ENCODE data around the gene MOBP.

MOBP gene

DNA sequence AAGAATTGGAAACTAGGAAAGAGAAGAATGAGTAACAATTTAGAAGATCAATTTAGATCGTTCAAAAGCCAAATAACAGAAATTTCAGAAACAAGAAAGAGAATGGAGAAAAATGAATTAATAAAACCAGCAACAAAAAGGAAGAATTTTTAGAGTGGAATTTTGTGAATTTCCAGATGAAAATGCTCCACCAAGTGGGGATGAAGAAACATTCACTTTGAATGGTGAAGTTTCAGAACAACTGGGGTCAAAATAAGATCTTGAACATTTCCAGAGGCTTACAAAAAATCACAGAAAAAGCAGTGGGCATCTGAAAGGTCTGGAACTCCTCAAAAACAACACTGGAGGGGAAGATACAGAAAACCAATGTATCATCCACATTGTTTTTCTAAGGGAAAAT, 4.2 kb upstream of the MOBP start:
- H3K4me3 ChIP-seq (replicated peaks in 1 of 2; ENCODE audit: low read depth in 2 of 2, low read length in 2 of 2): no peak overlapping the region
- no peak for DNase-seq (ENCODE audit: low read depth in 2 of 2)
- TF ChIP-seq, protein P1, sequence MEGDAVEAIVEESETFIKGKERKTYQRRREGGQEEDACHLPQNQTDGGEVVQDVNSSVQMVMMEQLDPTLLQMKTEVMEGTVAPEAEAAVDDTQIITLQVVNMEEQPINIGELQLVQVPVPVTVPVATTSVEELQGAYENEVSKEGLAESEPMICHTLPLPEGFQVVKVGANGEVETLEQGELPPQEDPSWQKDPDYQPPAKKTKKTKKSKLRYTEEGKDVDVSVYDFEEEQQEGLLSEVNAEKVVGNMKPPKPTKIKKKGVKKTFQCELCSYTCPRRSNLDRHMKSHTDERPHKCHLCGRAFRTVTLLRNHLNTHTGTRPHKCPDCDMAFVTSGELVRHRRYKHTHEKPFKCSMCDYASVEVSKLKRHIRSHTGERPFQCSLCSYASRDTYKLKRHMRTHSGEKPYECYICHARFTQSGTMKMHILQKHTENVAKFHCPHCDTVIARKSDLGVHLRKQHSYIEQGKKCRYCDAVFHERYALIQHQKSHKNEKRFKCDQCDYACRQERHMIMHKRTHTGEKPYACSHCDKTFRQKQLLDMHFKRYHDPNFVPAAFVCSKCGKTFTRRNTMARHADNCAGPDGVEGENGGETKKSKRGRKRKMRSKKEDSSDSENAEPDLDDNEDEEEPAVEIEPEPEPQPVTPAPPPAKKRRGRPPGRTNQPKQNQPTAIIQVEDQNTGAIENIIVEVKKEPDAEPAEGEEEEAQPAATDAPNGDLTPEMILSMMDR (IDR thresholded peaks at IDR 0.05; ENCODE audit: low read depth, low read length): no peak

DNA sequence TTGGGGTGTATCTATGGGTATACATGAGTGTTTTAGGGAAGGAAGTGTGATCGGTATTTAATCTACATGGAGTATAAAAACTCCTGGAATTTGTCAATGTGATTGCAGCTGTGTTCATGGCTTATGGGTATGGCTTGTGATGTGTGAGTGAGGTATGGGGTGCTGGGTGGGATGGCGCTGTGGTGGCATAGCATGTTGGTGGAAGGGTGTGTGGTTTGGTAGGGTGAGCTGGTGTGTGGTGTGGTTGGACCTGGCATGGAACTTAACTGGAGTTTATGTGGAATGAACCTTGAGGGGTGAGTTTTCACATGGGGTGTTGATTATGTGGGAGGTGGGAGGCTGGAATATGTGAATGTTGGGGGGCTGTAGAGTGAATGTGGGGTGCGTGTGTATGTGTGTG, 492 bp upstream of the MOBP start:
- TF ChIP-seq, protein P1 (IDR thresholded peaks at IDR 0.05; ENCODE audit: low read depth, low read length): no peak
- no peak overlapping the region for H3K4me3 ChIP-seq (replicated peaks in 1 of 2; ENCODE audit: low read depth in 2 of 2, low read length in 2 of 2)
- DNase-seq (ENCODE audit: low read depth in 2 of 2): no peak

DNA sequence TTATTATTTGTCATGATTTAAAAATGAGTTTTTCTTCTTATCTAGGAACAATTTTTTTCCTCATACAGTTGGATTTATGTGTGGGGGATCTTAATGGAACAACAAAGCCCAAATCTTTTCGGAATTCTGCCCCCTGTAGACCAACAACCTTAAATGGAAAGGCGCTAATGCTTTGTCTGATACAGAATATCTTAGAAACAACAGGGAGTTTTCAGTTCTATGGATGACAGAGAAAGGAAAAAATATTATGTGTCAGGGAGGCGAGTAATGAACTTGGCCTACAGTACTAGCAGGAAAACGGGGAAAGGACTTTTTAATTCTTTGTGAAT, 592 bp downstream of the MOBP start:
- DNase-seq (ENCODE audit: low read depth in 2 of 2): no peak
- TF ChIP-seq, protein P1 (IDR thresholded peaks at IDR 0.05; ENCODE audit: low read depth, low read length): no peak
- no peak overlapping the region for H3K4me3 ChIP-seq (replicated peaks in 1 of 2; ENCODE audit: low read depth in 2 of 2, low read length in 2 of 2)

DNA sequence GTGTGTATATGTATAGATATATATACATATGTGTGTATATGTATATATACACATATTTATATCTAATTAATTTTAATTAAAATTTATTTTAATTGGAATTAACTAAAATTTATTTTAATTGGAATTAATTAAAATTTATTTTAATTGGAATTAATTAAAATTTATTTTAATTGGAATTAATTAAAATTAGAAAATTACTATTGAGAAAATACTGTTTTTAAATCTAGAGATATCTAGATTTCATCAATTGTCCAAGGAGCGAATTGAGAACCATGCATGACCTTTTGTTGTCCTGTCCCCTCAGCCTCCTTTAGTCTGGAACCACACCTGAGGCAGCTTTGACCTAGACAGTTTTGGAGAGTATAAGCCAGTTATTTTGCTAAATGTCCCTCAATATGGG, 1.8 kb downstream of the MOBP start:
- TF ChIP-seq, protein P1 (IDR thresholded peaks at IDR 0.05; ENCODE audit: low read depth, low read length): no peak
- H3K4me3 ChIP-seq (replicated peaks in 1 of 2; ENCODE audit: low read depth in 2 of 2, low read length in 2 of 2): no peak overlapping the region
- DNase-seq (ENCODE audit: low read depth in 2 of 2): no peak

DNA sequence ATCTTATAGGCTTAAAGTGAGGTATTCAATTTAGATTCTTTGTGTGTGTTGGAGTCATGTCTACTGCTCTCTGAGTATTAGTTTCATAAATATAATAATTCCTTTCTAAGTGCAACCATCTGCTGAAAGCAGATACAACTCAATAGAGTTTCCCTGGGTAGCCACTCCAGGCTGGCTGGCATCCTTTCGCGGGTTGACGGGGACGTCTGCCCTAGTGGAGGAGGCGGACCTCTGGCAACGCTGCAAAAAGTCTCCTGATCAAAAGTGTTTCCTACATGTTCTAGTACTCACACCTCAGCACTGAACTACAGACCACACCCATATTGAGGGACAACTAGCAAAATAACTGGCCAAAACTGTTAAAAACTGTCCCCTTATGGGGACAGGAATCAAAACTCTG, 2.5 kb downstream of the MOBP start:
- TF ChIP-seq, protein P1 (IDR thresholded peaks at IDR 0.05; ENCODE audit: low read depth, low read length): no peak

DNA sequence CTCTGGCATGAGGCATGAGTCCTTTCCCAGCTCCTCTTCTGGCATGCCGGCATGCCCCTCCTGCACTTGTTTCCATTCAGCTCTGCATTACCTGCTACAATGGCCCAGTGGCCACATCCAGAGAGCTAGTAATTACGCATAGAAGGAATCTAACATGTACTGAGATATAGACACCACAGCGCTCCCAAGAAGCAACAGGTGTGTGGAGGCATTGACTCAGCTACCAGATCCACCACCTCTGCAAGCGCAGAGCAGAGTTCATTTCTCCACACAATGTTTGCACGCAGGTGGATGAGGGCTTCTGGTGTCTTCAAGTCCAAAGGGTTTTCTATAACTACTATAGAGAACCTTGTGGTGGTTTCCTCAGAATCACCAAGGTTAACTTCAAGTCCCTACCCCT, 4.2 kb downstream of the MOBP start:
- no peak overlapping the region for H3K4me3 ChIP-seq (replicated peaks in 1 of 2; ENCODE audit: low read depth in 2 of 2, low read length in 2 of 2)
- no peak for DNase-seq (ENCODE audit: low read depth in 2 of 2)
- TF ChIP-seq, protein P1 (IDR thresholded peaks at IDR 0.05; ENCODE audit: low read depth, low read length): no peak

More for the DNA sequence above, 2.5 kb downstream of the MOBP start:
- no peak overlapping the region for H3K4me3 ChIP-seq (replicated peaks in 1 of 2; ENCODE audit: low read depth in 2 of 2, low read length in 2 of 2)
- DNase-seq (ENCODE audit: low read depth in 2 of 2): no peak

DNA sequence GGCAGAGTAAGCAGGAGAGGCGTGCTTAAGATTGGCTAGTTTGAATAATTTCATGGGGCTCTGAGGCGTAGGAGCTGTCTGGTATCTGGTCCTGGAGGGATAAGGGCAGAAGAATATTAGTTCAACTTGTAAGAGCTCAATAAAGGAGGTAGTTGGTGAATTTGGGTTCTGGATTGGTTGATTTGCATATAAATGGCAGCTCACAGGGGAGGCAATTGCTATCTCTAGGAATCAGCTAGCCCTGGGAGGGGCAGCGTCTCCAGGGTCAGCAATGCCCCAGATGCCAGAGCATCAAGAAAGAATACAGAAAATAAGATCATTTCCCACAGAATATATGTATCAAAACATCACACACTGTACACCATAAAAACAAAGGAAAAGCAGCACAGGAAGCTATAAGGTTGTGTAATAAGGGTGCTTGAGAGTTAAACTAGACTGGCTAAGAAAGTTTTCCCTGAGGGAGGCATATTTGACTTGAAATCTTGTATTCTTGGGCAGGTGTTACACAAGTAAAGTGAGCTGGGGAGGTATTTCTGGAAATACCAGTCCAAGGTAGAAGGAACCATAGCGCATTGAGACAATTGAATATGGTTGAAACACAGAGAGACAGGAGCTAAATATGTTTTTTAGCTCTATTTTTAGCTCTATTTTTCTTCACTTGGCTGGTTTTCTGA, 6.1 kb downstream of the MOBP start:
- TF ChIP-seq, protein P1 (IDR thresholded peaks at IDR 0.05; ENCODE audit: low read depth, low read length): no peak
- DNase-seq (ENCODE audit: low read depth in 2 of 2): no peak
- no peak overlapping the region for H3K4me3 ChIP-seq (replicated peaks in 1 of 2; ENCODE audit: low read depth in 2 of 2, low read length in 2 of 2)
